GM19438 (cell line): Measurements from ENCODE around the gene RPL10A.

Source experiments
- ATAC-seq: cut with Tn5 transposase; IDR thresholded peaks from one replicate; pipeline ENCODE4 v1.9.1; 2021; ENCODE audit warnings: low read depth; ENCODE audit not compliant: unreplicated experiment

RPL10A gene

GRCh38 chr6:35489995-35490791 is 22.0 kb downstream of the RPL10A start:
- ATAC-seq: no peak

GRCh38 chr6:35490821-35491557 is 22.8 kb downstream of the RPL10A start:
- no peak for ATAC-seq

- ATAC-seq: no peak
Observed at GRCh38 chr6:35491558-35492257, 23.5 kb downstream of the RPL10A start.

- no peak for ATAC-seq
Observed at GRCh38 chr6:35492258-35492973, 24.2 kb downstream of the RPL10A start.

- no peak for ATAC-seq
Observed at GRCh38 chr6:35492974-35493284, 24.7 kb downstream of the RPL10A start.

GRCh38 chr6:35493307-35493983 is 25.2 kb downstream of the RPL10A start:
- no peak for ATAC-seq

- ATAC-seq: no peak
Observed at GRCh38 chr6:35494161-35494563, 26.0 kb downstream of the RPL10A start.

GRCh38 chr6:35495258-35496035 is 27.2 kb downstream of the RPL10A start:
- no peak for ATAC-seq

- ATAC-seq: no peak
Observed at GRCh38 chr6:35496036-35496840, 28.0 kb downstream of the RPL10A start.

GRCh38 chr6:35496841-35497570 is 28.8 kb downstream of the RPL10A start, which contains the start of gene TEAD3:
Gene TEAD3, minus strand, starts transcription at chr6:35497079.
- no peak for ATAC-seq

GRCh38 chr6:35497571-35498421 is 29.6 kb downstream of the RPL10A start:
- no peak for ATAC-seq

- no peak for ATAC-seq
Observed at GRCh38 chr6:35498422-35499067, 30.3 kb downstream of the RPL10A start.

- no peak for ATAC-seq
Observed at GRCh38 chr6:35499372-35499771, 31.2 kb downstream of the RPL10A start.

GRCh38 chr6:35500782-35501181 is 32.6 kb downstream of the RPL10A start:
- no peak for ATAC-seq

GRCh38 chr6:35501784-35502183 is 33.6 kb downstream of the RPL10A start:
- no peak for ATAC-seq

- no peak for ATAC-seq
Observed at GRCh38 chr6:35503534-35503933, 35.3 kb downstream of the RPL10A start.

GRCh38 chr6:35505999-35506412 is 37.8 kb downstream of the RPL10A start:
- no peak for ATAC-seq
